ENCODE results near the gene HHATL.

HHATL gene

DNA sequence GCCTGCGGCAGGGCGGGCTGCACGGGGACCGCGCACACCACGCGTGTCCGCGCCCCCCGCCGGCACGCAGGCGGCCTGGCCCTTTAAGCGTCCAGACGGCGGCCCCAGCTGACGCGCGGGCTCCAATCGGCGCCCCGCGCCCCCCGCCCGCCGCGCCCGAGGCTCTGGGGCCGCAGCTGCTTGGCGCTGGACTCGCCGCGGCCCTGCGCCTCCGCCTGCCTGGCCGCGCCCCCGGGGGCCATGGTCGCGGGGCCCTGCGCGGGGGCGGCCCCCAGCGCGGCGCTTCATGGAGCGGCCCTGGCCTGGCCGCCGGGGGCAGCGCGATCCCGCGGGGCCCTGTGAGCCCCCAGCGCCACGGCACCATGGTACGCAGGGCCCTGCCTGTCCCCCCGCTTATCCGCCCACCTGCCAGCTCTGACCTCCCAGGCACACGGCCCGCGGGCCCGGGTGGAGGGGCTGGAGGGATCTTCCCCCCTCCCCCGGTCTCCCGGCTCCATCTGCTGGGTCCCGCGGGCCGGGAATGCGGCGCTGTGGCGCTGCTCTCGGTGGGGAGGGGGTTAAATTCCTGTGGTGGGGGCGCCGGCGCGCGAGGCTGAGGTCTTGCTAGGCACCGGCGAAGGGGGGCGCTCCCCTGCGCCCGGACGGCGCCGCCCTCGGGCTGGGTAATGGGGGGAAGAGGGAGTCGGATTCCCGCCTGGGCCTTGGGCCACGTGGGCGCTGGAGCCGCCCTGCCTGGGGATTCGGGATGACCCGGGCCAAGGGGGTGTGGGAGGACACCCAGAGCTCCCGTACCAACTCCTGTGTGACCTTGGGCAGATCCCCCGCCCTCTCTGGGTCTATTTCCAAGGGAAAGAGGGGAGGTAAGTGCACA lies 48.0 kb downstream of the HHATL start:
- Mint-ChIP-seq H3K27ac (peak overlapping the region in 1 of 2 donors; percentile 27), H3K4me1 (peaks cover 21% of the 10 kb centered on the region), H3K4me3 (peak overlapping the region; percentile 19 to 46), H3K27me3 (peaks cover 15% of the 10 kb centered on the region), H3K9me3 (no peaks in the 10 kb centered on the region)
- ATAC-seq: peak; percentile 57
- no peak for DNase-seq

GRCh38 chr3:42653560-42654330 lies 48.9 kb downstream of the HHATL start, which contains the start of gene ZBTB47:
Gene ZBTB47 (plus strand): TSS chr3:42653697. CDS start chr3:42658356, 4,659 bp downstream.
- no peaks in the 10 kb centered on the region for H3K9me3 Mint-ChIP-seq
- H3K27ac Mint-ChIP-seq: peak within 1 kb of the TSS; percentile 85 to 95
- ATAC-seq (peak; percentile 44), DNase-seq (no peak)
- H3K4me1 Mint-ChIP-seq: peaks cover 21% of the 10 kb centered on the region
- H3K4me3 Mint-ChIP-seq: peak within 1 kb of the TSS; percentile 89 to 94
- H3K27me3 Mint-ChIP-seq: peaks cover 15% of the 10 kb centered on the region

DNA sequence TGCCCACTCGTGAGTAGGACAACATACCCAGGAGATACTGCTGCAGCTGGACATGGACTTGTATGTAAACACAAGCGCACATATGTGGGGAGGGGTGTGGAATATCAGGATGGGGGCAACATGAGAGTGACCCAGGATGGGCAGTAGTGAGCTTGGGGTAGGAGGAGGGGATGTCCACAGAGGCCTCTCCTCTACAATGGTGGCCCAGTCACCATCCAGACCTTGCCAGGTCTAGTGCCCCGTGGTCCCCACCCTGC lies 49.4 kb downstream of the HHATL start:
- H3K9me3 Mint-ChIP-seq: no peaks in the 10 kb centered on the region
- H3K27ac Mint-ChIP-seq: no peak overlapping the region
- ATAC-seq: no peak
- H3K27me3 Mint-ChIP-seq: peaks cover 15% of the 10 kb centered on the region
- peaks cover 21% of the 10 kb centered on the region for H3K4me1 Mint-ChIP-seq
- no peak for DNase-seq
- peak overlapping the region; percentile 28 to 94 for H3K4me3 Mint-ChIP-seq

DNA sequence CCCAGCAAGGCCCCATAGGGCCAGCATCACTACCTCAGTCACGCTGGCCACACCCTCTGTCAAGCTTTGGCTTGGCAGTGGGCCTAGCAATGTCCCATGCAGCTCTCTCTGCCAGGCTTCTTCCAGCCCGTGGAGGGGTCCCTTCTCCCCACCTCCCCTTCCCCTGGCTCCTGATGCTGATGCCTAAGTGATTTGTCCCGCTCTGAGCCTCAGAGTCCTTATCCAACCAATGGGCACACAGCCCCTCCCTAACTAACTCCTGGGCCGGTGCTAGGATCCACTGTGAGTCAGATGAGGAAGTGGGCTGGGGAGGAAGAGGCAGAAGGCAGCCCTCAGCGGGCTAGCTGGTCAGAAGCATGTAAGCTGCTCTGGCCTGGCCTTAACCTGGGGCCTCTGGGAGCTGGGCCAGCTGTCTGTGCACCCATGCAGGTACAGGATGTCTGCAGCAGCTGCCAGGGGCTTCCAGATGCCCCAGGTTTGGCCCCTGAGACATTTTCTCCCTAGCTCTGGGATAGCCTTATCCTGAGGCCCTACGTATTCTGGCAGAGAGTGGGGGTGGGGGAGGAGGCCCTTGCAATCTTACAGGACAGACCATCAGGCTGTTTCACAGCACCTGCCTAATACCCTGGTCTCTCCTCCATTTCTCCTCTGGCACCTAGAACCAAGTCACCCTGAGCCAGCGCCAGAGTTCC lies 49.8 kb downstream of the HHATL start:
- peak overlapping the region; percentile 28 to 94 for H3K4me3 Mint-ChIP-seq
- DNase-seq (no peak), ATAC-seq (no peak)
- peaks cover 21% of the 10 kb centered on the region for H3K4me1 Mint-ChIP-seq
- no peaks in the 10 kb centered on the region for H3K9me3 Mint-ChIP-seq
- H3K27ac Mint-ChIP-seq: no peak overlapping the region
- peaks cover 15% of the 10 kb centered on the region for H3K27me3 Mint-ChIP-seq

GRCh38 chr3:42652251-42652610 lies 50.4 kb downstream of the HHATL start:
- H3K27me3 Mint-ChIP-seq: peaks cover 15% of the 10 kb centered on the region
- H3K27ac Mint-ChIP-seq: no peak overlapping the region
- DNase-seq (no peak), ATAC-seq (no peak)
- no peaks in the 10 kb centered on the region for H3K9me3 Mint-ChIP-seq
- no peak overlapping the region for H3K4me3 Mint-ChIP-seq
- peaks cover 23% of the 10 kb centered on the region for H3K4me1 Mint-ChIP-seq

DNA sequence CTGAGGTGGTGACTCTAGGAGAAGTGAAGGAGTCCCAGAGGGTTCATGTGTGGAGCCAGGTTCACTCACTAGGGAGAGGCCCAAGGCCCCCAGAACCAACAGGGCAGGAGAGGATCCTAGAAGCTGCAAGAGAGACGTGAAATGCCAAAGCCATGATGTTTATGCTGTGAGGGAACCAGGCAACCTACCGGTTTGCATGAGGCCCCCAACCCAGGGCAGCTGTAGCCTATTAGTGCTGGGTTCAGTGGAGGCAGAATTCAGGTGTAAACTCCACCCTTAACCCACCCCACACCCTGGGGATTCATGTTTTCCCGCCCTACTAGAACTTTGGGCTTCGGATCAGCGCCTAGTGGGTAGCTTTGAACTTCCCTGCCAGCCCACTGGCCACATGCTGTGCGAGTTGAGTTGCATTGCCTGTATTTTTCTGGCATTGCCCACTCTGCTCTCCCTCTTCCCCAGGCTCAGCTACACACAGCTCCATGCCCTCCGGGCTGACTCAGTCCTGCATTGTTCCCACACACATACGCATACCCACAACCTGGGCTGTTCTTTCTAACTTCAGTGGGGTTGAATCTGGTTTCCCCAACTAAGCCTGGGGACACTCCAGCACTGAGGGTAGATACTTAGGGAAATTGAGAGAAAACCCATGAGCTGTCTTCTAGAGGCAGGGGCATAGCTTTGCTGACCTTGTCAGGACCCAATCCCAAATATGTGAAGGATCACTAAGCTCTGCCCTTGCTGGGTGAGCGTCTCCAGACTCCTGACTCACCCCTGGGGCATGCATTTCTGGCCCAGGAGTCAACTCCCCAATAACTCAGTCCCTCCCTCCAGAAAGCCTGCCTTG lies 51.1 kb downstream of the HHATL start:
- peaks cover 15% of the 10 kb centered on the region for H3K27me3 Mint-ChIP-seq
- no peak for ATAC-seq
- H3K27ac Mint-ChIP-seq: peak overlapping the region; percentile 7 to 27
- peak overlapping the region in 1 of 2 donors; percentile 16 for H3K4me3 Mint-ChIP-seq
- DNase-seq: no peak
- no peaks in the 10 kb centered on the region for H3K9me3 Mint-ChIP-seq
- H3K4me1 Mint-ChIP-seq: peaks cover 31% of the 10 kb centered on the region

DNA sequence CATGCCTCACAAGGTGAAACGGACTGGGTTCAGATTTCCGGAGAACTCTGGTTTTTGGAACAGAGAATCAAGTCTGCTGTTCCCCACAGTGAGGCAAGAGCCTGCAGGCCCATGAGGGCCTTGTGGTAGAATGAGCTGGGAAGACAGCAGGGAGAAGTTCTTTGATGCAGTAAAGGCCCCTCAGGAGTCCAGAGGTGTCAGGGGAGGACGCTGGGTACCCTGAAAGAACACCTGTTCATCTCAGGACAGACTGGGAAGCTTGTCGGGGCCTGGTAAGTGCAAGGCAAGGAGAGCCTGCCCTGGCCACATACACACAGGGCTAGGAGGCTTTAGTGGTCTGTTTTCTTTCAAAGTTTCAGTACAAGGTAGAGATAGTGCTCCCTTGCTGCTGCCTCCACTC lies 52.8 kb downstream of the HHATL start:
- Mint-ChIP-seq H3K9me3 (no peaks in the 10 kb centered on the region), H3K4me3 (no peak overlapping the region), H3K27me3 (peaks cover 15% of the 10 kb centered on the region), H3K27ac (peak overlapping the region in 1 of 2 donors; percentile 54), H3K4me1 (peaks cover 36% of the 10 kb centered on the region)
- ATAC-seq (no peak), DNase-seq (no peak)

GRCh38 chr3:42649006-42649405 lies 53.6 kb downstream of the HHATL start:
- peaks cover 15% of the 10 kb centered on the region for H3K27me3 Mint-ChIP-seq
- no peaks in the 10 kb centered on the region for H3K9me3 Mint-ChIP-seq
- DNase-seq: no peak
- H3K4me1 Mint-ChIP-seq: peaks cover 41% of the 10 kb centered on the region
- H3K27ac Mint-ChIP-seq: no peak overlapping the region
- no peak for ATAC-seq
- H3K4me3 Mint-ChIP-seq: no peak overlapping the region

DNA sequence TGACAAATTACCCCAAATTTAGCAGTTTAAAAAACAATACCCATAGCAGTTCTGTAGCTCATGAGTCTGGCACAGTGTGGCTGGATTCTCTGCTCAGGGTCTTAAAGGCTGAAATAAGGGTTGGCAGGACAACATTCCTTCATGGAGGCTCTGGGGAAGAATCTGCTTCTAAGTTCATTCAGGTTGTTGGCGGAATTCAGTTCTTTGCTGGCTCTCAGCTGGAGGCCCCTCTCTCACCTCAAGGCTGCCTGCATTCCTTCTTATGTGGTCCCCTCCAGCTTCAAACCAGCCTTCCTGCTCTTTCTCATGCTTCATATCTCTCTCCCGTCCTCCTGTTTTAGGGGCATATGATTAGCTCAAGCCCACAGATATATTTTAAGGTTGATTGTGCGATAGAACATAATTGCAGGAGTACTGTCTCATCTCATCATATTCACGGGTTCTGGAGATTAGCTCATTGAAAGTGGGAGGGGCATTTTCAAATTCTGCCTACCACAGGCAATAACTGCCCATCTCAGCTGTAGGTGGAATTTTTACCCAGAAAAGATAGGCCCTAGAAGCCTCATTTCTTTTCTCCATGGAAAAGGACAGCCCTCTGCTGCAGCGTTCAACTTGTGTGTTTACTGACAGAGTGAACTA lies 54.7 kb downstream of the HHATL start:
- no peaks in the 10 kb centered on the region for H3K9me3 Mint-ChIP-seq
- no peak overlapping the region for H3K4me3 Mint-ChIP-seq
- H3K27ac Mint-ChIP-seq: peak overlapping the region in 1 of 2 donors; percentile 67
- DNase-seq (no peak), ATAC-seq (no peak)
- H3K4me1 Mint-ChIP-seq: peaks cover 30% of the 10 kb centered on the region
- H3K27me3 Mint-ChIP-seq: peaks cover 4% of the 10 kb centered on the region
